Measurements from ENCODE around the gene ST3GAL3. TPM values are rescaled to one million over a fixed set of nuclear protein-coding genes. Genes with fewer than 3 reads are reported as not detected.

ST3GAL3 gene
- total and polyA plus RNA-seq, 2 experiments from 2014 or later, result 4.5 to 7.0 TPM

- TF ChIP-seq REST (IDR thresholded peaks at IDR 0.05; ENCODE audit: unreplicated experiment) (no peak), CREB1 (CRISPR knock-in tag; IDR thresholded peaks at IDR 0.05; ENCODE audit: low read depth) (no peak), ZNF114 (CRISPR knock-in tag; IDR thresholded peaks at IDR 0.05) (no peak), EZH2 (IDR thresholded peaks at IDR 0.05; ENCODE audit: low read depth, unreplicated experiment) (no peak)
- TF ChIP-seq, protein P1, sequence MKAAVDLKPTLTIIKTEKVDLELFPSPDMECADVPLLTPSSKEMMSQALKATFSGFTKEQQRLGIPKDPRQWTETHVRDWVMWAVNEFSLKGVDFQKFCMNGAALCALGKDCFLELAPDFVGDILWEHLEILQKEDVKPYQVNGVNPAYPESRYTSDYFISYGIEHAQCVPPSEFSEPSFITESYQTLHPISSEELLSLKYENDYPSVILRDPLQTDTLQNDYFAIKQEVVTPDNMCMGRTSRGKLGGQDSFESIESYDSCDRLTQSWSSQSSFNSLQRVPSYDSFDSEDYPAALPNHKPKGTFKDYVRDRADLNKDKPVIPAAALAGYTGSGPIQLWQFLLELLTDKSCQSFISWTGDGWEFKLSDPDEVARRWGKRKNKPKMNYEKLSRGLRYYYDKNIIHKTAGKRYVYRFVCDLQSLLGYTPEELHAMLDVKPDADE (IDR thresholded peaks at IDR 0.05), result no peak
Observed at GRCh38 chr1:43878440-43878839, 171.1 kb downstream of the ST3GAL3 start (continued).

DNA sequence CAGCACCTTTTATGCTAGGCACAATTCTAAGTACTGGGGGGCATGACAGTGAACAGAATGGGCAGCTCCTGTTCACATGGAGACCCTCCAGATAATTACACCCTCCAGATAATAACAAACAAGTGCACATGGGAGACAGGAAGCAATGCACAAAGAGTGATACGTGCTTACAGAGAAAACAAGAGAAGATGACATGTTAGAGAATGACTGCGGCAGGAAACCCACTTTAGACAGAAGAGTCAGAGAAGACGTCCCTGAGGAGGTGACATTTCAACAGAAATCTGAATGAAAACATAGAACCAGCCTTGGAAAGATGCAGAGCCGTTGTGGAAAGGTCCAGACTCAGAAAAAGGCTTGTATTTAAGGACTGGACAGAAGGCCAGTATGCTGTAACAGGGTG, 171.5 kb downstream of the ST3GAL3 start:
- no peak overlapping the region for H3K4me2 ChIP-seq
- no peak overlapping the region for H3K27ac Mint-ChIP-seq
- H3K27me3 Mint-ChIP-seq (ENCODE audit: insufficient read depth, low read depth, poor library complexity), result no peaks in the 10 kb centered on the region
- TF ChIP-seq ZNF114 (CRISPR knock-in tag; IDR thresholded peaks at IDR 0.05) (no peak), CREB1 (CRISPR knock-in tag; IDR thresholded peaks at IDR 0.05; ENCODE audit: low read depth) (no peak), POLR2AphosphoS5 (IDR thresholded peaks at IDR 0.05; ENCODE audit: low read depth) (no peak), JUNB (IDR thresholded peaks at IDR 0.05; ENCODE audit: unreplicated experiment) (no peak), STAT1 (IDR thresholded peaks at IDR 0.05; ENCODE audit: unreplicated experiment) (no peak), ZNF331 (CRISPR knock-in tag; IDR thresholded peaks at IDR 0.05; ENCODE audit: low read depth) (no peak), REST (IDR thresholded peaks at IDR 0.05; ENCODE audit: unreplicated experiment) (no peak), EZH2phosphoT487 (IDR thresholded peaks at IDR 0.05; ENCODE audit: unreplicated experiment) (no peak)
- TF ChIP-seq, protein P1 (IDR thresholded peaks at IDR 0.05), result no peak
- TF ChIP-seq, protein P2, sequence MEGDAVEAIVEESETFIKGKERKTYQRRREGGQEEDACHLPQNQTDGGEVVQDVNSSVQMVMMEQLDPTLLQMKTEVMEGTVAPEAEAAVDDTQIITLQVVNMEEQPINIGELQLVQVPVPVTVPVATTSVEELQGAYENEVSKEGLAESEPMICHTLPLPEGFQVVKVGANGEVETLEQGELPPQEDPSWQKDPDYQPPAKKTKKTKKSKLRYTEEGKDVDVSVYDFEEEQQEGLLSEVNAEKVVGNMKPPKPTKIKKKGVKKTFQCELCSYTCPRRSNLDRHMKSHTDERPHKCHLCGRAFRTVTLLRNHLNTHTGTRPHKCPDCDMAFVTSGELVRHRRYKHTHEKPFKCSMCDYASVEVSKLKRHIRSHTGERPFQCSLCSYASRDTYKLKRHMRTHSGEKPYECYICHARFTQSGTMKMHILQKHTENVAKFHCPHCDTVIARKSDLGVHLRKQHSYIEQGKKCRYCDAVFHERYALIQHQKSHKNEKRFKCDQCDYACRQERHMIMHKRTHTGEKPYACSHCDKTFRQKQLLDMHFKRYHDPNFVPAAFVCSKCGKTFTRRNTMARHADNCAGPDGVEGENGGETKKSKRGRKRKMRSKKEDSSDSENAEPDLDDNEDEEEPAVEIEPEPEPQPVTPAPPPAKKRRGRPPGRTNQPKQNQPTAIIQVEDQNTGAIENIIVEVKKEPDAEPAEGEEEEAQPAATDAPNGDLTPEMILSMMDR (conservative IDR thresholded peaks at IDR 0.05; ENCODE audit: low read depth in 2 of 2), result no peak

More for the DNA sequence above, 171.5 kb downstream of the ST3GAL3 start:
- no peaks in the 10 kb centered on the region for H3K79me2 ChIP-seq (replicated peaks; ENCODE audit: insufficient read depth)
- peaks cover 12% of the 10 kb centered on the region for H3K4me1 Mint-ChIP-seq
- H3K36me3 Mint-ChIP-seq (ENCODE audit: low read depth), result no peaks in the 10 kb centered on the region
- no peak overlapping the region for H3K27ac ChIP-seq (ENCODE audit: low read depth)
- H3F3A ChIP-seq (replicated peaks; ENCODE audit: low read depth), result no peaks in the 10 kb centered on the region
- ATAC-seq, result no peak
- DNase-seq (ENCODE audit: low spot score), result no peak
- H3K4me3 ChIP-seq, result no peak overlapping the region
- H3K36me3 ChIP-seq (ENCODE audit: insufficient read depth), result no peaks in the 10 kb centered on the region
- no peak overlapping the region for H2AFZ ChIP-seq
- no peak overlapping the region for H3K4me3 Mint-ChIP-seq
- no peaks in the 10 kb centered on the region for H3K27me3 ChIP-seq (ENCODE audit: insufficient read depth)
- peaks cover 6% of the 10 kb centered on the region; the same call in 1 of the 2 replicates for H3K4me1 ChIP-seq (ENCODE audit: insufficient read depth)
- no peaks in the 10 kb centered on the region for H4K20me1 ChIP-seq (replicated peaks; ENCODE audit: insufficient read depth)
- H3K9me2 ChIP-seq (ENCODE audit: insufficient read depth), result no peaks in the 10 kb centered on the region
- no peaks in the 10 kb centered on the region; the same call in 2 of the 3 replicates for H3K9me3 Mint-ChIP-seq

All from GM23338 (cell line).